NCI-H187 (cell line): ENCODE measurements around the gene KITLG.
"Not testable (repeated sequence)": the region's sequence is repeated elsewhere in the genome, so short reads cannot be mapped to it uniquely, and the experiment has no call there.

ENCODE experiments used
- DNase-seq, 2 experiments: peaks; one replicate each; lab custom pipeline; 2025; lab: John Stamatoyannopoulos, UW

KITLG gene

GRCh38 chr12:88490425-88490824 is 89.8 kb downstream of the KITLG start:
- no peak for DNase-seq

DNA sequence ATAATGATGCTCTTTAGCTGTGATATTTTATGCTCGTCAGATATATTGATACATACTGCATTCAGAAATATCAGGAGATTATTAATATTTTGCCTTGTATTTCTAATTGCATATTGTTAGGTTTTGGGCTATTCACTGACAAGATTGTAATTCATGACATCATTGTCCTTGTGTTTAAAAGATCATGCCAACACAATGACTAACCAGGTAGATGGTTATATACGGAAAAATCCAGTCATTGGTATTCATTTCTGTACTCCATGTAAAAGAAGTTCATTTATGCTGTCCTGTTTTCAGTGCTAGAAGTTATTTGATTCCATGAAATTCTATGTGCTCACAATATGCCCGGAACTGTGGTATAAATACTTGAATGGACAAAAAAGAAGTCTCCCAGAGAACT is 107.5 kb downstream of the KITLG start:
- no peak for DNase-seq

- DNase-seq = no peak
These were observed 108.0 kb downstream of the KITLG start for GRCh38 chr12:88472248-88472647.

GRCh38 chr12:88471331-88472045 is 108.8 kb downstream of the KITLG start:
- no peak for DNase-seq

DNA sequence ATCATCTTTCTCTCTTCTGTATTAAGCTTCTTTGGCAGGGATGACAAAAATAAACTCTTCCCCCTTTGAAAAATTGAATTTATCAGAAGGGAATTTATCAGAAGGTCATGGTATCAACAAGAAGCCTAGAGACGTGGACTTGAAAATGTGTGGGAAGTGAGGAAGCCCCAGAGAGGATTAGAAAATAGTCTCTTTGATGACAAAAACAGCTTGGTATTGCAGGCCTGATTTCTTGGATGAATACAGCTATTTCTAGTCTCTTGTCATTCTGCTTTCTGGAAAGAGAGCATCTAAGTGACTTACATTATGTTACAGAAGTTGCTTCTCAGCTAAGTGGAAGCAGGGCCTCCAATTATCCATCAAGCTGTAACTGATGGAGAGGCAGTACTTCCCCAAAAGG is 111.1 kb downstream of the KITLG start:
- DNase-seq = no peak

- no peak for DNase-seq
These were observed 111.7 kb downstream of the KITLG start for GRCh38 chr12:88468581-88468980.

GRCh38 chr12:88466708-88467107 is 113.6 kb downstream of the KITLG start:
- not testable (repeated sequence) for DNase-seq

GRCh38 chr12:88458327-88458726 is 121.9 kb downstream of the KITLG start:
- no peak for DNase-seq

- DNase-seq = no peak
These were observed 126.9 kb downstream of the KITLG start for GRCh38 chr12:88453323-88453722.

GRCh38 chr12:88451205-88451604 is 129.1 kb downstream of the KITLG start:
- DNase-seq = no peak

GRCh38 chr12:88450136-88450535 is 130.1 kb downstream of the KITLG start:
- no peak for DNase-seq

GRCh38 chr12:88448337-88448915 is 131.8 kb downstream of the KITLG start:
- DNase-seq = peak; percentile 76 to 90

GRCh38 chr12:88445705-88446394 is 134.4 kb downstream of the KITLG start:
- no peak for DNase-seq

DNA sequence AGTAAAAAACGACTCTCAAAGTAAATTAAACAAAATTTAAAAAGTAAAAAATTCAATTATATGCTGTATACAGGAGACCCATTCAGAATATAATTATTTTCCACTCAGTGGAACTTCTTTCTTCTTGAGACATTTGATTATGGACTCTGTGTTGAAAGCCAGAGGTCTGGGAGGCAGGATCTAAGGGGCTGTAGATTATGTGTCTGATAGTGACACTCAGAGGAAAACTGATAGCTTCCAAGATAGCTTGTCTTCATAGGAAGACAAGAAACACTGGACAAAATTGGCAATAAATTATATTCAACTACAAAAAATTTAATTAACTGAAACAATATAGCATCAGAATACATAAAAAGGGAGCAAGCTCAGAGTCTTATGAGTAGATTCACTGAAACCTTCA is 135.8 kb downstream of the KITLG start:
- DNase-seq = no peak
